Measurements from ENCODE around the gene FSD1. TPM values are rescaled to one million over a fixed set of nuclear protein-coding genes. Genes with fewer than 3 reads are reported as not detected.
A peak's percentile ranks its signal among the peaks of the same experiment; 100 is the strongest.

Gene FSD1
- total and polyA plus RNA-seq, 9 of the 15 experiments (the other 6 are each of a cell fraction or from before 2014, with no cell fraction given): 0.11 to 1.9 (median 0.94) TPM; not detected in 1

GRCh38 chr19:4267101-4267900 is 37.1 kb upstream of the FSD1 start (continued):
- TF ChIP-seq MGA (IDR thresholded peaks at IDR 0.05): no peak
- 0 out of 2 replicates have a peak, but pooled peaks have one; percentile 37 for TF ChIP-seq JUND (IDR thresholded peaks at IDR 0.05; ENCODE audit: borderline replicate concordance, low read depth, low read length)
- TF ChIP-seq JUND (tag; IDR thresholded peaks at IDR 0.05; ENCODE audit: borderline replicate concordance, low read depth, low read length): no peak
- TF ChIP-seq ZBTB17 (CRISPR knock-in tag; IDR thresholded peaks at IDR 0.05): no peak
- peak; percentile 29; the same call in 1 of the 2 replicates for TF ChIP-seq ZNF384 (IDR thresholded peaks at IDR 0.05; ENCODE audit: low read depth, low read length)
- TF ChIP-seq STAG1 (CRISPR knock-in tag; IDR thresholded peaks at IDR 0.05; ENCODE audit: borderline replicate concordance): peak; percentile 64; the same call in 1 of the 2 replicates
- TF ChIP-seq MTF1 (CRISPR knock-in tag; IDR thresholded peaks at IDR 0.05; ENCODE audit: borderline replicate concordance): no peak
- TF ChIP-seq CTCFL (IDR thresholded peaks at IDR 0.05; ENCODE audit: borderline replicate concordance, insufficient read depth, low read depth, low read length, poor library complexity, severe bottlenecking): peak; percentile 42
- TF ChIP-seq BACH1 (tag; IDR thresholded peaks at IDR 0.05): no peak
- no peak for TF ChIP-seq DMBX1 (CRISPR knock-in tag; IDR thresholded peaks at IDR 0.05; ENCODE audit: borderline replicate concordance)
- TF ChIP-seq CREB3L1 (IDR thresholded peaks at IDR 0.05; ENCODE audit: borderline replicate concordance, low read depth): no peak
